SK-N-MC (cell line): ENCODE results near the gene TBX21.

Experiments
- EZH2 ChIP-seq: fragments of 200-600 bp; sonication (generic); IDR thresholded peaks from one replicate; pipeline ENCODE4 v1.6.1; 2017; ENCODE audit warnings: antibody characterized with exemption
- FOXP2 ChIP-seq: optimal IDR thresholded peaks from 2 replicates; pipeline ENCODE3; 2011; ENCODE audit warnings: mild to moderate bottlenecking, moderate library complexity; ENCODE audit not compliant: insufficient read depth; ENCODE audit errors: extremely low read length, control extremely low read depth
- POLR2AphosphoS5 ChIP-seq: IDR thresholded peaks from 2 replicates; pipeline ENCODE4 v1.6.1; 2012; ENCODE audit warnings: mild to moderate bottlenecking, low read depth, low read length, borderline replicate concordance

DNA sequence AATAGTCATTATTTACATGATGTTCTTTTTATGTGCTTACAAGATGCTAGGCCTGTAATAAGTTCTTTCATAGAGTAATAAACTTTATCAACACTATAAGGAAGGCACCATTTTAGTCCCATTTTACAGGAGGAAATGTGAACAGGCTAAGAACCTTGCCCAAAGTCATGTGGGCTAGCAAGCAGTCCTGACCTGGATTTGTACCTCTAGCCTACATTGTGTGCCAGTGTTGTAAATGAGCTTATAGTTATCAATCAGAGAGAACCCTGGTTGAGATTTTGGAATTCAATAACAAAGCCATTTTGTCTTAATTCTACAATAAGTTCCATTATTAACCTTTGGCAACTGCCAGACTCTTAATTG, 45.7 kb upstream of the TBX21 start:
- no peak for TF ChIP-seq POLR2AphosphoS5
- TF ChIP-seq EZH2 = no peak
- no peak for TF ChIP-seq FOXP2
